HepG2 (cell line): ENCODE results near the gene ID3. TPM values are rescaled to one million over a fixed set of nuclear protein-coding genes. Genes with fewer than 3 reads are reported as not detected.

Experiments
- HNF4A ChIP-seq: sonication (generic); formaldehyde crosslinking; IDR thresholded peaks from 2 replicates; pipeline ENCODE4 v1.4.0; 2020; ENCODE audit warnings: missing genetic modification reagents
- MED1 ChIP-seq: sonication (generic); formaldehyde crosslinking; IDR thresholded peaks from 2 replicates; pipeline ENCODE4 v1.4.0; 2020; ENCODE audit warnings: missing genetic modification reagents
- MXD4 ChIP-seq: IDR thresholded peaks from 2 replicates; pipeline ENCODE4 v1.6.1; 2016; ENCODE audit warnings: mild to moderate bottlenecking, missing biosample characterization, missing genetic modification reagents
- TCF7 ChIP-seq: sonication (generic); IDR thresholded peaks from 2 replicates; pipeline ENCODE4 v1.6.1; 2016; ENCODE audit warnings: antibody characterized with exemption, low read depth
- ZNF224 ChIP-seq: sonication (generic); formaldehyde crosslinking; IDR thresholded peaks from 2 replicates; pipeline ENCODE4 v1.5.0; 2020; ENCODE audit warnings: mild to moderate bottlenecking, missing genetic modification reagents
- ZNF33B ChIP-seq: sonication (generic); formaldehyde crosslinking; IDR thresholded peaks from 2 replicates; pipeline ENCODE4 v1.5.1; 2020; ENCODE audit warnings: mild to moderate bottlenecking, missing genetic modification reagents
- ZNF660 ChIP-seq: sonication (generic); formaldehyde crosslinking; IDR thresholded peaks from 2 replicates; pipeline ENCODE4 v1.5.1; 2020; ENCODE audit warnings: mild to moderate bottlenecking, low read depth, missing genetic modification reagents, borderline replicate concordance
- ZNF790 ChIP-seq: sonication (generic); formaldehyde crosslinking; IDR thresholded peaks from 2 replicates; pipeline ENCODE4 v1.8.0; 2022; ENCODE audit warnings: missing genetic modification reagents, mild to moderate bottlenecking, borderline replicate concordance
- polyA plus RNA-seq, 8 experiments: library from polyadenylated mRNA; depleted of rRNA in 3 of 8; stranded (reverse) in 7 of 8; unstranded in 1 of 8; fragments of >200 nt; fragmentation: Illumina TruSeq in 4 of 8; extraction: Trizol in 4 of 8; gene quantifications; 2 replicates each; pipeline versions ENCODE4 v1.2.1 to v1.2.3, GENCODE V29; 2011 to 2016; ENCODE audit warnings: low read depth in 4 of 8, missing spikeins in 1 of 8, mixed read lengths in 1 of 8; ENCODE audit not compliant: insufficient read depth in 1 of 8
- total RNA-seq, 5 experiments: library from RNA; depleted of rRNA; stranded (reverse); fragments of >200 nt; fragmentation: Illumina TruSeq; extraction: Trizol; gene quantifications; 2 replicates each; pipeline ENCODE4 v1.2.3, GENCODE V29; 2016; ENCODE audit warnings: low read depth in 1 of 5
- TF ChIP-seq, protein P1 (sequence below): sonication (generic); formaldehyde crosslinking; IDR thresholded peaks from 2 replicates; pipeline ENCODE4 v1.4.0; 2020; ENCODE audit warnings: mild to moderate bottlenecking, missing genetic modification reagents
- TF ChIP-seq, protein P2 (sequence below): sonication (generic); formaldehyde crosslinking; IDR thresholded peaks from 2 replicates; pipeline ENCODE4 v1.4.0; 2020; ENCODE audit warnings: missing genetic modification reagents
- TF ChIP-seq, protein P3 (sequence below): sonication (generic); formaldehyde crosslinking; IDR thresholded peaks from 2 replicates; pipeline ENCODE4 v1.4.0; 2020; ENCODE audit warnings: mild to moderate bottlenecking, low read depth, missing genetic modification reagents
- TF ChIP-seq, protein P4 (sequence below), 2 experiments: fragments of 450-650 bp in 1 of 2; sonication (generic) in 1 of 2; formaldehyde crosslinking in 1 of 2; IDR thresholded peaks; 2 replicates each; pipeline versions ENCODE4 v1.6.1 to v1.8.0; 2016 to 2022; ENCODE audit warnings: antibody characterized with exemption in 1 of 2, mild to moderate bottlenecking in 1 of 2, missing genetic modification reagents in 1 of 2

ID3 gene
- total and polyA plus RNA-seq, 2 of the 13 experiments (the other 11 are each of a cell fraction or from before 2014, with no cell fraction given), result 64.8 to 115 TPM

DNA sequence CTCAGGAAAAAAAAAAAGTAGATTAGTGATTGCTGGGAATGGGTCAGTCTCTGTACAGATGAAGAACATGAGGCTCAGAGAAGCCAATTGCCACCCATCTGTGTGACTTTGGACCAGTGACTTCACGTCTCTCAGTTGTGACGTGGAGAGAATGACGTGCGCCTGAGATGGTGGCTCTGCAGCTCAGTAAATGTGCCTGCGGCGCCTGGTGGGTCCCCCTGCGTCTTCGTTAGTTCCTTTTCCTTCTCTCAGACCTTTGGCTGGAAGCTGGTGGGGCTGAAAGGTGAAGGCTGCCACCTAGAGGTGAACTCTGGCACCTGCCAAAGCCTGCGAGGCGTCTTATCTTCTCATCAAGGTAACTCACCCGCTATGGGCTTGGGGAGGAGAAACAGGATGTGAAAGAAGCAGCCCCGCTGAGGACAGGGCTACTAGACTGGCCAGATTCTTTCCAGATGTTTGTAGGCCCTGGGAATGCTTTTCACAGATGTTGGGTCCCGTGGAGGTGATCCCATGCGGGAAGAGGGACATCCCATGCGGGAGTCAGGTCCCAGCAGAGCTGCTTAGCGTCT, 19.5 kb downstream of the ID3 start (continued):
- TF ChIP-seq, protein P1, sequence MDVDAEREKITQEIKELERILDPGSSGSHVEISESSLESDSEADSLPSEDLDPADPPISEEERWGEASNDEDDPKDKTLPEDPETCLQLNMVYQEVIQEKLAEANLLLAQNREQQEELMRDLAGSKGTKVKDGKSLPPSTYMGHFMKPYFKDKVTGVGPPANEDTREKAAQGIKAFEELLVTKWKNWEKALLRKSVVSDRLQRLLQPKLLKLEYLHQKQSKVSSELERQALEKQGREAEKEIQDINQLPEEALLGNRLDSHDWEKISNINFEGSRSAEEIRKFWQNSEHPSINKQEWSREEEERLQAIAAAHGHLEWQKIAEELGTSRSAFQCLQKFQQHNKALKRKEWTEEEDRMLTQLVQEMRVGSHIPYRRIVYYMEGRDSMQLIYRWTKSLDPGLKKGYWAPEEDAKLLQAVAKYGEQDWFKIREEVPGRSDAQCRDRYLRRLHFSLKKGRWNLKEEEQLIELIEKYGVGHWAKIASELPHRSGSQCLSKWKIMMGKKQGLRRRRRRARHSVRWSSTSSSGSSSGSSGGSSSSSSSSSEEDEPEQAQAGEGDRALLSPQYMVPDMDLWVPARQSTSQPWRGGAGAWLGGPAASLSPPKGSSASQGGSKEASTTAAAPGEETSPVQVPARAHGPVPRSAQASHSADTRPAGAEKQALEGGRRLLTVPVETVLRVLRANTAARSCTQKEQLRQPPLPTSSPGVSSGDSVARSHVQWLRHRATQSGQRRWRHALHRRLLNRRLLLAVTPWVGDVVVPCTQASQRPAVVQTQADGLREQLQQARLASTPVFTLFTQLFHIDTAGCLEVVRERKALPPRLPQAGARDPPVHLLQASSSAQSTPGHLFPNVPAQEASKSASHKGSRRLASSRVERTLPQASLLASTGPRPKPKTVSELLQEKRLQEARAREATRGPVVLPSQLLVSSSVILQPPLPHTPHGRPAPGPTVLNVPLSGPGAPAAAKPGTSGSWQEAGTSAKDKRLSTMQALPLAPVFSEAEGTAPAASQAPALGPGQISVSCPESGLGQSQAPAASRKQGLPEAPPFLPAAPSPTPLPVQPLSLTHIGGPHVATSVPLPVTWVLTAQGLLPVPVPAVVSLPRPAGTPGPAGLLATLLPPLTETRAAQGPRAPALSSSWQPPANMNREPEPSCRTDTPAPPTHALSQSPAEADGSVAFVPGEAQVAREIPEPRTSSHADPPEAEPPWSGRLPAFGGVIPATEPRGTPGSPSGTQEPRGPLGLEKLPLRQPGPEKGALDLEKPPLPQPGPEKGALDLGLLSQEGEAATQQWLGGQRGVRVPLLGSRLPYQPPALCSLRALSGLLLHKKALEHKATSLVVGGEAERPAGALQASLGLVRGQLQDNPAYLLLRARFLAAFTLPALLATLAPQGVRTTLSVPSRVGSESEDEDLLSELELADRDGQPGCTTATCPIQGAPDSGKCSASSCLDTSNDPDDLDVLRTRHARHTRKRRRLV (CRISPR knock-in tag), result no peak
- TF ChIP-seq, protein P2, sequence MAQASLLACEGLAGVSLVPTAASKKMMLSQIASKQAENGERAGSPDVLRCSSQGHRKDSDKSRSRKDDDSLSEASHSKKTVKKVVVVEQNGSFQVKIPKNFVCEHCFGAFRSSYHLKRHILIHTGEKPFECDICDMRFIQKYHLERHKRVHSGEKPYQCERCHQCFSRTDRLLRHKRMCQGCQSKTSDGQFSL, result no peak
- peak; percentile 29; the same call in 1 of the 2 replicates for TF ChIP-seq MED1 (CRISPR knock-in tag)
- TF ChIP-seq TCF7, result no peak
- TF ChIP-seq MXD4, result no peak
- TF ChIP-seq ZNF790, result no peak
- TF ChIP-seq ZNF224 (CRISPR knock-in tag), result no peak
- no peak for TF ChIP-seq ZNF33B (CRISPR knock-in tag)
- TF ChIP-seq, protein P3, sequence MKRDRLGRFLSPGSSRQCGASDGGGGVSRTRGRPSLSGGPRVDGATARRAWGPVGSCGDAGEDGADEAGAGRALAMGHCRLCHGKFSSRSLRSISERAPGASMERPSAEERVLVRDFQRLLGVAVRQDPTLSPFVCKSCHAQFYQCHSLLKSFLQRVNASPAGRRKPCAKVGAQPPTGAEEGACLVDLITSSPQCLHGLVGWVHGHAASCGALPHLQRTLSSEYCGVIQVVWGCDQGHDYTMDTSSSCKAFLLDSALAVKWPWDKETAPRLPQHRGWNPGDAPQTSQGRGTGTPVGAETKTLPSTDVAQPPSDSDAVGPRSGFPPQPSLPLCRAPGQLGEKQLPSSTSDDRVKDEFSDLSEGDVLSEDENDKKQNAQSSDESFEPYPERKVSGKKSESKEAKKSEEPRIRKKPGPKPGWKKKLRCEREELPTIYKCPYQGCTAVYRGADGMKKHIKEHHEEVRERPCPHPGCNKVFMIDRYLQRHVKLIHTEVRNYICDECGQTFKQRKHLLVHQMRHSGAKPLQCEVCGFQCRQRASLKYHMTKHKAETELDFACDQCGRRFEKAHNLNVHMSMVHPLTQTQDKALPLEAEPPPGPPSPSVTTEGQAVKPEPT, result no peak
- TF ChIP-seq, protein P4, sequence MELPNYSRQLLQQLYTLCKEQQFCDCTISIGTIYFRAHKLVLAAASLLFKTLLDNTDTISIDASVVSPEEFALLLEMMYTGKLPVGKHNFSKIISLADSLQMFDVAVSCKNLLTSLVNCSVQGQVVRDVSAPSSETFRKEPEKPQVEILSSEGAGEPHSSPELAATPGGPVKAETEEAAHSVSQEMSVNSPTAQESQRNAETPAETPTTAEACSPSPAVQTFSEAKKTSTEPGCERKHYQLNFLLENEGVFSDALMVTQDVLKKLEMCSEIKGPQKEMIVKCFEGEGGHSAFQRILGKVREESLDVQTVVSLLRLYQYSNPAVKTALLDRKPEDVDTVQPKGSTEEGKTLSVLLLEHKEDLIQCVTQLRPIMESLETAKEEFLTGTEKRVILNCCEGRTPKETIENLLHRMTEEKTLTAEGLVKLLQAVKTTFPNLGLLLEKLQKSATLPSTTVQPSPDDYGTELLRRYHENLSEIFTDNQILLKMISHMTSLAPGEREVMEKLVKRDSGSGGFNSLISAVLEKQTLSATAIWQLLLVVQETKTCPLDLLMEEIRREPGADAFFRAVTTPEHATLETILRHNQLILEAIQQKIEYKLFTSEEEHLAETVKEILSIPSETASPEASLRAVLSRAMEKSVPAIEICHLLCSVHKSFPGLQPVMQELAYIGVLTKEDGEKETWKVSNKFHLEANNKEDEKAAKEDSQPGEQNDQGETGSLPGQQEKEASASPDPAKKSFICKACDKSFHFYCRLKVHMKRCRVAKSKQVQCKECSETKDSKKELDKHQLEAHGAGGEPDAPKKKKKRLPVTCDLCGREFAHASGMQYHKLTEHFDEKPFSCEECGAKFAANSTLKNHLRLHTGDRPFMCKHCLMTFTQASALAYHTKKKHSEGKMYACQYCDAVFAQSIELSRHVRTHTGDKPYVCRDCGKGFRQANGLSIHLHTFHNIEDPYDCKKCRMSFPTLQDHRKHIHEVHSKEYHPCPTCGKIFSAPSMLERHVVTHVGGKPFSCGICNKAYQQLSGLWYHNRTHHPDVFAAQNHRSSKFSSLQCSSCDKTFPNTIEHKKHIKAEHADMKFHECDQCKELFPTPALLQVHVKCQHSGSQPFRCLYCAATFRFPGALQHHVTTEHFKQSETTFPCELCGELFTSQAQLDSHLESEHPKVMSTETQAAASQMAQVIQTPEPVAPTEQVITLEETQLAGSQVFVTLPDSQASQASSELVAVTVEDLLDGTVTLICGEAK (IDR thresholded peaks at IDR 0.05), result no peak
- TF ChIP-seq, protein P4 (CRISPR knock-in tag; IDR thresholded peaks at IDR 0.05), result no peak
- TF ChIP-seq HNF4A (CRISPR knock-in tag), result no peak
- TF ChIP-seq ZNF660 (CRISPR knock-in tag), result no peak
